ENCODE measurements around the gene HOXD9.

Gene HOXD9

DNA sequence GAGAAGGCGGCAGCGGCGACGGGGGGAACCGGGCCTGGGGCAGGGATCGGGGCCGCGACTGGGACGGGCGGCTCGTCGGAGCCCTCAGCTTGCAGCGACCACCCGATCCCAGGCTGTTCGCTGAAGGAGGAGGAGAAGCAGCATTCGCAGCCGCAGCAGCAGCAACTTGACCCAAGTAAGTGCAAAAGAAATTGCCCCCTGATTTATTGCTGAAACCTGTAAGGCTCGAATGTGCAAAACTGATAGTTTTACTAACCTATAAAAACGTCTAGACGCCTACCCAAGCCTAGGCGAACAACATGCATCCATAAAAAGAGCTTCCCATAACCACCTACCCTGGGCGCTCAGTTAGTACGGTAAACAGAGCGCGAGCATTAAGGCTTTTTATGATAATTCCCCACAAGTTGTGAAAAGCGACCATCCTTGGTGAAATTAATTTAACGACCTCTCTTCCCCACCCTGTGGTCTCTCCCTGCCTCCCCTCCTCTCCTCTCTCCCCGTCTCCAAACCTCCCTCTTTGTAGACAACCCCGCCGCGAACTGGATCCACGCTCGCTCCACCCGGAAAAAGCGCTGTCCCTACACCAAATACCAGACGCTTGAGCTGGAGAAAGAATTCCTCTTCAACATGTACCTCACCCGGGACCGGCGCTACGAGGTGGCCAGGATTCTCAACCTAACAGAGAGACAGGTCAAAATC is 1.0 kb downstream of the HOXD9 start:
- TF ChIP-seq TAF1 (IDR thresholded peaks at IDR 0.05; ENCODE audit: borderline replicate concordance, insufficient read depth, low read length), result no peak
- no peak for TF ChIP-seq FOXP2 (optimal IDR thresholded peaks at IDR 0.05; ENCODE audit: borderline replicate concordance, extremely low read depth, extremely low read length, insufficient read depth)
- no peak for TF ChIP-seq SIN3A (IDR thresholded peaks at IDR 0.05; ENCODE audit: borderline replicate concordance, insufficient read depth, low read length)
- TF ChIP-seq REST (IDR thresholded peaks at IDR 0.05; ENCODE audit: insufficient read depth in 1 of 2, low read depth in 2 of 2, low read length in 2 of 2), result no peak
- no peak for TF ChIP-seq POLR2AphosphoS5 (IDR thresholded peaks at IDR 0.05; ENCODE audit: low read depth, low read length)

- TF ChIP-seq FOXP2 (optimal IDR thresholded peaks at IDR 0.05; ENCODE audit: borderline replicate concordance, extremely low read depth, extremely low read length, insufficient read depth) (no peak), REST (IDR thresholded peaks at IDR 0.05; ENCODE audit: insufficient read depth in 1 of 2, low read depth in 2 of 2, low read length in 2 of 2) (no peak), SIN3A (IDR thresholded peaks at IDR 0.05; ENCODE audit: borderline replicate concordance, insufficient read depth, low read length) (no peak), POLR2AphosphoS5 (IDR thresholded peaks at IDR 0.05; ENCODE audit: low read depth, low read length) (no peak), TAF1 (IDR thresholded peaks at IDR 0.05; ENCODE audit: borderline replicate concordance, insufficient read depth, low read length) (no peak)
These were observed 1.8 kb downstream of the HOXD9 start for GRCh38 chr2:176124110-176124946.

DNA sequence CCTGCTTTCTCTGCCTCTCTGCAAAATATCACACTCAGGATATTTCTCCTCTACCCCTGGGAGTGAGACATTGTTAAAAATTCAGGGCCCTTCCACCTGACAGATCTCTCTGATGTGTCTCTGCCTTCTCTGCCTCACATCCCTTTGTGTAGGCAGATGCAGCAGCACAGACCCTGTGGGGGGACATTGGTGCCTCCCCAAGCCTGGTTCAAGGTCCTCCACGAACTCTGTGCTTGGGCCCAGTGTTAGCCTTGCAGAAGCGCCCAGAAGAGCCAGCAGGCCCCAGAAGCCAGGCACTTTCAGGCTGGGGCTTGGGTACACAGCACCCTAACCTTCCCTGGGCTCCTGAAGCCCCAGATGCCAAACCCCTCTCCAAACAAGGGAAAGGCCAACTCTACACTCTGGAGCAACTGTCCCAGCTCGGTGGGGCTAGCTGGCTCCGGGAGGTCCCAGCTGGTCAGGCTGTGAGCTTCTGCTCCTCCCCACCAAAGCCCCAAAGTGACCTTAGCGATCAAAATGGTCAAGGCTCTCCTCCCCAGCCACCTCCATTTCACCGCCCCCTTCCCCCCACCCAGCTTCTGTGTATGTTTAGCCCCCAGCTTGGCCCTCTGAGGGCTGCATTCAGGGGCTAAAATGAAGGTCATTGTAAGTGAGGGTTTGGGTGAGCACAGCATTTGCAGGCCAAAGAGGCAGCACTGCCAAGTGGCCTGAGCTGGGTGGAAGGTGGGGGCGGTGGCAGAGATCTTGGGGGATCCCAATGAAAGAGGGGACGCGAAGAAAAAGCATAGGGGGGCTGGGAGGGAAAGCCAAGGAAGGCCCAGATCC is 2.6 kb downstream of the HOXD9 start:
- no peak for TF ChIP-seq TAF1 (IDR thresholded peaks at IDR 0.05; ENCODE audit: borderline replicate concordance, insufficient read depth, low read length)
- no peak for TF ChIP-seq REST (IDR thresholded peaks at IDR 0.05; ENCODE audit: insufficient read depth in 1 of 2, low read depth in 2 of 2, low read length in 2 of 2)
- no peak for TF ChIP-seq POLR2AphosphoS5 (IDR thresholded peaks at IDR 0.05; ENCODE audit: low read depth, low read length)
- TF ChIP-seq SIN3A (IDR thresholded peaks at IDR 0.05; ENCODE audit: borderline replicate concordance, insufficient read depth, low read length), result no peak
- TF ChIP-seq FOXP2 (optimal IDR thresholded peaks at IDR 0.05; ENCODE audit: borderline replicate concordance, extremely low read depth, extremely low read length, insufficient read depth), result no peak

DNA sequence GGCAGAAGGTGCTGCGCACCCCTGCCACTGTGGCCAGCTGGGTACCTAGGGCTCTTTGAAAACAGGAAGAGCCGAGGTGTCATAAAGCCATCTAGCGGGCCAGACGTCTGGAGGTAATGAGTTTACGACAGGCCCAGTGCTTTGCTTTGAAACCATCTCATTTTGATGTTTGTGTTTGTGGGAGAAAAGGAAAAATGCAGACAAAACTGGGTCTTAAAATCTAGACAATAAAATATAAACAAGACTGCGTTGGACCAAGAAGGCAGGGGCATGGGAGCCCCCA is 3.2 kb downstream of the HOXD9 start:
- TF ChIP-seq SIN3A (IDR thresholded peaks at IDR 0.05; ENCODE audit: borderline replicate concordance, insufficient read depth, low read length) (no peak), POLR2AphosphoS5 (IDR thresholded peaks at IDR 0.05; ENCODE audit: low read depth, low read length) (no peak), TAF1 (IDR thresholded peaks at IDR 0.05; ENCODE audit: borderline replicate concordance, insufficient read depth, low read length) (no peak), REST (IDR thresholded peaks at IDR 0.05; ENCODE audit: insufficient read depth in 1 of 2, low read depth in 2 of 2, low read length in 2 of 2) (no peak), FOXP2 (optimal IDR thresholded peaks at IDR 0.05; ENCODE audit: borderline replicate concordance, extremely low read depth, extremely low read length, insufficient read depth) (no peak)

All from PFSK-1 (cell line).